Left cardiac atrium (tissue), 4 donors: ENCODE results near the gene CCDC152. TPM values are rescaled to one million over a fixed set of nuclear protein-coding genes. Genes with fewer than 3 reads are reported as not detected.
"Not testable (repeated sequence)": the region's sequence is repeated elsewhere in the genome, so short reads cannot be mapped to it uniquely, and the experiment has no call there.

Source experiments
- ATAC-seq, 2 donors: fragments of 200-7000 bp; cut with Tn5 transposase; one replicate each; pipeline ENCODE4 v1.9.1; 2020; ENCODE audit warnings: mild to moderate bottlenecking in 2 of 2, moderate library complexity in 2 of 2
- DNase-seq: peaks from one replicate; pipeline ENCODE4 v3.0.0-alpha.2; 2020
- intact Hi-C, 2 donors: fragments of 100-400 bp; cut with DNase I; formaldehyde crosslinking; loops; one replicate each; pipeline versions ENCODE4 v1.14.1 to v1.15.1; 2022 to 2023
- long read RNA-seq: library from polyadenylated mRNA; unstranded; transcript quantifications from one replicate; pipeline ENCODE4 v2.0.0, GENCODE V29; 2021
- total RNA-seq, 2 donors: library from RNA; stranded (reverse); fragmentation: NEBNext Ultra II Directional; extraction: Animal tissue kit (Norgen Biotek cat#: 25700); gene quantifications; one replicate each; pipeline ENCODE4 v1.2.1, GENCODE V29; 2021
- donor health status: DM: no; HTN: yes; CAD: no.
- donor health status: DM: no; HTN: yes; CAD: no; lungs with severe emphysema.
- donor health status: DM: yes; HTN: yes; CAD: no.
- donor health status: Dilated cardiomyopathy.

CCDC152 gene
- 1 to 10 TPM; 2.3 to 2.7 TPM for total RNA-seq
- long read RNA-seq, partial matches to known transcripts = 0 of 1 reads
- long read RNA-seq, other reads (novel, unspliced or antisense) = 0 of 1 reads

- peak; percentile 61 to 81 for ATAC-seq
- intact Hi-C loops = no loop called here
- peak; percentile 28 for DNase-seq
Measured at GRCh38 chr5:42756606-42757601, at the start of gene CCDC152. Gene CCDC152 (plus strand): TSS chr5:42756818. CDS start chr5:42759122, 2,304 bp downstream.

- DNase-seq (no peak), ATAC-seq (no peak)
- intact Hi-C loops = no loop called here
Measured at GRCh38 chr5:42715785-42716184, 40.8 kb upstream of the CCDC152 start.

- intact Hi-C loops = no loop called here
- DNase-seq (no peak), ATAC-seq (no peak)
Measured at GRCh38 chr5:42718591-42718990, 38.0 kb upstream of the CCDC152 start.

- intact Hi-C loops = no loop called here
- DNase-seq = no peak
- ATAC-seq = no peak
Measured at GRCh38 chr5:42719034-42719433, 37.6 kb upstream of the CCDC152 start.

- DNase-seq (no peak), ATAC-seq (no peak)
Measured at GRCh38 chr5:42720251-42720650, 36.4 kb upstream of the CCDC152 start.

GRCh38 chr5:42721484-42721883, 35.1 kb upstream of the CCDC152 start:
- intact Hi-C loops = no loop called here
- no peak for DNase-seq
- ATAC-seq = no peak

More at GRCh38 chr5:42720251-42720650, 36.4 kb upstream of the CCDC152 start:
- intact Hi-C loops = no loop called here

- DNase-seq, intact Hi-C loops, ATAC-seq: not testable (repeated sequence)
Measured at GRCh38 chr5:42734531-42735058, 22.0 kb upstream of the CCDC152 start.

- ATAC-seq = no peak
- intact Hi-C loops = no loop called here
- DNase-seq = no peak
Measured at GRCh38 chr5:42740920-42741319, 15.7 kb upstream of the CCDC152 start.

GRCh38 chr5:42745426-42745825, 11.2 kb upstream of the CCDC152 start:
- ATAC-seq (no peak), DNase-seq (no peak)
- intact Hi-C loops = no loop called here

- intact Hi-C loops = no loop called here
- ATAC-seq (no peak), DNase-seq (no peak)
Measured at GRCh38 chr5:42745856-42746255, 10.8 kb upstream of the CCDC152 start.

GRCh38 chr5:42749020-42749419, 7.6 kb upstream of the CCDC152 start:
- ATAC-seq (no peak), DNase-seq (no peak)
- intact Hi-C loops = no loop called here

- ATAC-seq = no peak
- intact Hi-C loops = no loop called here
- DNase-seq = no peak
Measured at GRCh38 chr5:42750507-42750906, 6.1 kb upstream of the CCDC152 start.

GRCh38 chr5:42751044-42751443, 5.6 kb upstream of the CCDC152 start:
- no peak for ATAC-seq
- DNase-seq = no peak
- intact Hi-C loops = no loop called here

- no peak for ATAC-seq
- intact Hi-C loops = no loop called here
- DNase-seq = no peak
Measured at GRCh38 chr5:42753099-42753498, 3.5 kb upstream of the CCDC152 start.

GRCh38 chr5:42759456-42759855, 2.8 kb downstream of the CCDC152 start:
- ATAC-seq = no peak
- no peak for DNase-seq
- intact Hi-C loops = no loop called here

- DNase-seq = no peak
- intact Hi-C loops = loop anchor here (10.0 kb wide), 2 partner anchors 706 to 756 kb away; no protein-coding TSS in a partner anchor
- ATAC-seq = no peak
Measured at GRCh38 chr5:42760426-42760825, 3.8 kb downstream of the CCDC152 start.

- DNase-seq (no peak), ATAC-seq (no peak)
- intact Hi-C loops = loop anchor here (10.0 kb wide), 2 partner anchors 707 to 757 kb away; no protein-coding TSS in a partner anchor
Measured at GRCh38 chr5:42761791-42762190, 5.2 kb downstream of the CCDC152 start.

GRCh38 chr5:42767491-42768105, 11.0 kb downstream of the CCDC152 start:
- DNase-seq = no peak

GRCh38 chr5:42768106-42768504, 11.5 kb downstream of the CCDC152 start:
- ATAC-seq (no peak), DNase-seq (no peak)
- intact Hi-C loops = loop anchor here (5.0 to 10.0 kb wide), 5 partner anchors 119 to 911 kb away; partner anchors contain the start of gene GHR (in 1 of the 2)

More at GRCh38 chr5:42767491-42768105, 11.0 kb downstream of the CCDC152 start:
- ATAC-seq = peak; percentile 27 to 40
- intact Hi-C loops = loop anchor here (2.0 to 10.0 kb wide), 6 partner anchors 120 to 913 kb away; partner anchors contain the start of gene GHR (in 1 of the 2)
